HG03460 (cell line): ENCODE data around the gene PCDH9.
A peak's percentile ranks its signal among the peaks of the same experiment; 100 is the strongest.

Source experiments
- ATAC-seq: cut with Tn5 transposase; IDR thresholded peaks from one replicate; pipeline ENCODE4 v1.9.1; 2021; ENCODE audit not compliant: unreplicated experiment

Gene PCDH9, protein sequence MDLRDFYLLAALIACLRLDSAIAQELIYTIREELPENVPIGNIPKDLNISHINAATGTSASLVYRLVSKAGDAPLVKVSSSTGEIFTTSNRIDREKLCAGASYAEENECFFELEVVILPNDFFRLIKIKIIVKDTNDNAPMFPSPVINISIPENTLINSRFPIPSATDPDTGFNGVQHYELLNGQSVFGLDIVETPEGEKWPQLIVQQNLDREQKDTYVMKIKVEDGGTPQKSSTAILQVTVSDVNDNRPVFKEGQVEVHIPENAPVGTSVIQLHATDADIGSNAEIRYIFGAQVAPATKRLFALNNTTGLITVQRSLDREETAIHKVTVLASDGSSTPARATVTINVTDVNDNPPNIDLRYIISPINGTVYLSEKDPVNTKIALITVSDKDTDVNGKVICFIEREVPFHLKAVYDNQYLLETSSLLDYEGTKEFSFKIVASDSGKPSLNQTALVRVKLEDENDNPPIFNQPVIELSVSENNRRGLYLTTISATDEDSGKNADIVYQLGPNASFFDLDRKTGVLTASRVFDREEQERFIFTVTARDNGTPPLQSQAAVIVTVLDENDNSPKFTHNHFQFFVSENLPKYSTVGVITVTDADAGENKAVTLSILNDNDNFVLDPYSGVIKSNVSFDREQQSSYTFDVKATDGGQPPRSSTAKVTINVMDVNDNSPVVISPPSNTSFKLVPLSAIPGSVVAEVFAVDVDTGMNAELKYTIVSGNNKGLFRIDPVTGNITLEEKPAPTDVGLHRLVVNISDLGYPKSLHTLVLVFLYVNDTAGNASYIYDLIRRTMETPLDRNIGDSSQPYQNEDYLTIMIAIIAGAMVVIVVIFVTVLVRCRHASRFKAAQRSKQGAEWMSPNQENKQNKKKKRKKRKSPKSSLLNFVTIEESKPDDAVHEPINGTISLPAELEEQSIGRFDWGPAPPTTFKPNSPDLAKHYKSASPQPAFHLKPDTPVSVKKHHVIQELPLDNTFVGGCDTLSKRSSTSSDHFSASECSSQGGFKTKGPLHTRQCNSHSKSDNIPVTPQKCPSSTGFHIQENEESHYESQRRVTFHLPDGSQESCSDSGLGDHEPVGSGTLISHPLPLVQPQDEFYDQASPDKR (N-terminal part only)

DNA sequence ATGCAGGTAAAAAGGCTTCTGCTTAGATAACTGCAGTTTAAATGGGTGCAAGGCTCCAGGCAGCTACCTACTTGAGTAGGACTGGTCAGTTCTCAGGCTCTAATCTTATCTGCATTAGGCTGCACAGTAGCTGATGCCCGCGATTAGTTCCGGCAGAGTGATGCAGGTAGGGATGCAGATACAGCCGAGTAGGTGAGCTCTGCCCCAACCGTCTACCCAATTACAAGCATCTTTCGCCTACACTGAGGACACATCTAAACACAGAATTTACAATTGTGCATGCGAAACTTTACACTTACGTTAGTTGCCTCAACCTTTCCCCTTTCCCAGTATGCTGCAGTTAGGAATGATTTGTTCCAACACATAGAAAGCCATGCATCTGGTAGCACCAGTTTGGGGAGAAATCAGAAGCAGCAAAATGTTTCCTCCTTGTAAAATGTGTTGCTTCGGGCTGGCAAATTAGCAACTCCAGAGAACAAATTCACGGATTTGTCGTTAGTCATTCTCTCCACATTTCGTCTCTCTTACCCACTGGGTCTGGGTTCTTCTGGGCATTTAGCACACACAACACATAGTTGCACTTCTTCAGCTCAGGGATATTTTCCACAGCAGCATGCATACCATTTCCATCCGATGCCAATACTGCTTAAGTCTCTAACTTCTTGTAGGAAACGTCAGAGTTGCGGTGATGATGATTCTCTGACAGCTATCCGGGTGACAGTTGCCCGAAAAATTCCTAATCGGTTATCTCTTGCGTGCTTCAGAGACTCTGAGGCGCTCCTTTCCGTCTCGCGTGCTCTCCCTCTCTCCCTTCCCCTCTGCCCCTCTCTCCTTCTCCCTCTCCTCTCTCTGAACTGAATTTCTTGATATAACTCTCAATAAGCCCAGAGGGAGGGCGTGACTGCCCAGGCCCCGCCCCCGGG is at the start of gene PCDH9:
PCDH9 (minus strand) TSS at position 856 of the 923 bp plus-strand sequence. CDS start 1,896 bp downstream, outside the sequence.
- peak; percentile 6 for ATAC-seq

DNA sequence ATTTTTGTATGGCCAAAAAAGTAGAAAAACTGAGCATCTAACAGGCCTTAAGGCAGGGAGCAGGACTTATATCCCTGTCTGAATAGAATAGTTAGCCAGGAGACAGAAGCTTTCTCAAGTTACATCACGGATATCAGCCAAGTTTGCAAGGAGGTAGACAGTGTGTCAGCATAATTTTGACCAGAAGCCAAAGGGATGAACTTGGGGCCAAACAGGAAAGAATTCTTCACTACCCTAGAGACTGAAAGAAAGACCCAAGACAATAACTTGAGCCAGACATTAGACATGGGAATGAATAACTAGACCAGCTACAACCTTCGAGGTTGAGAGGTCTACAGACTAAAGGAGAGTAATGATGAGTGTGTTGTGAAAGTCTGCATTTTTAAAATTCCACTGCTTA is 48.1 kb upstream of the PCDH9 start:
- ATAC-seq: no peak

DNA sequence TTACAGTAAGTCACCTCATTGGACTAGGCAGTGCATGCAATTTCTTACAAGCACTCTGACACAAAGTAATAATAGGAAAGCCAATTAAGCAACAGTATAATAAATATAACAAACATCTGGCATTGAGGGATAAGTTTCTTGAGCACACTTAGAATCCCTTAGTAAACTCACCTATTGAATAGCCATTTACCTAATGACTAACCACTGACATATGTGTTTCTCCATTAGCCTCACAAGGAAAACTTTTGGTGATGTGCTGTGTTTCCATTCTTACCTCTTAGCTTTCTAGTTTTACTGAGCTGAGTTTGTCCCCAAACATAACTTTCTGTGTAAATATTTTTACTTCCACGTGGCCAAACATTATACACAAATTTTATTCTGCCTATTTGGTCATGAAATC is 47.4 kb upstream of the PCDH9 start:
- ATAC-seq: no peak

DNA sequence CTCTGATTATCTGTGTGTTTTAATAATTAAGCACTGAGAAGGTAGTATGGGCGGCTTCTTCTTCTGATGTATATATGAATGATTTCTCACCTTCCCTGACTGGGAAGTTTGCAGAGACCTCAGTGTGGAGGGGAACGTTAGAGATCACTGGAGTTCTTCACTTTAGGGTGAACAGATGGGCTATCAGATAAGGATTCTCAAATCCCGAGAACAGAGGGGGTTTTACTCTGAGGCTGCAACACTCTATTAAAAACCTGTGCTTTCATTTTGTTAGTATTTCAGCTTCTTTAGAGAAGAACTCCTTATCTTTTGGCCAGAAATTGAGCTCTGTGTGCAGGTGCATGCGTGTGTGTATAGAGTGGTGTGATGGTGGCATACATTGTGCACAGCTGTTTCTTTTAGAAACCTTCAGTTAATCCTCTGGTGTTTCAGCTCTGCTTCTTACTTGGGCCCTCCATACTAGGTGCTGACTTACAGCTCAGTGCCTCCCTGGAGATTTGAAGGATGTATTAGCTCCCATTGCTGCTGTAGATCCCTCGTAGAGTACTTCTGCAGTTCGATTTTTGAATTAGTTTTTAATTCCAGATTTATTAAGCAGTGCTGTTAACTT is 45.3 kb upstream of the PCDH9 start:
- ATAC-seq: no peak

DNA sequence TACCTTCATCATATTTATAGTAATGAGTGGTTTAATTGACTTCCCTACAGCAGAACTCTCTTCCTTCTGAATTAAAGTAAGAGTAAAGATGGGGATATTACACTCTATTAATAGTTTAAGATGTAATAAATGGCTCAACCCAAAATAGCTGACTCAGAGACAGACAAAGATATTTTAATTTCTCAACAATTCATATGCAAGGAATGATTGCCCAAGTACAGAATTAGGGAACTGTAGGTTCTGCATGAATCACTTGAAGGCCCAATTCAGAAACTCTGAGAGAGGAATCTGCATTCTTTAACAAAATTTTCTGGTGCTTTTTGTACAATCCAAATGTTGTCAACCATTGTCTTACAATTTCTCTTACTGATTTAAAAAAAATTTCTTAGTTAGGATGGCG is 42.9 kb upstream of the PCDH9 start:
- ATAC-seq: no peak

DNA sequence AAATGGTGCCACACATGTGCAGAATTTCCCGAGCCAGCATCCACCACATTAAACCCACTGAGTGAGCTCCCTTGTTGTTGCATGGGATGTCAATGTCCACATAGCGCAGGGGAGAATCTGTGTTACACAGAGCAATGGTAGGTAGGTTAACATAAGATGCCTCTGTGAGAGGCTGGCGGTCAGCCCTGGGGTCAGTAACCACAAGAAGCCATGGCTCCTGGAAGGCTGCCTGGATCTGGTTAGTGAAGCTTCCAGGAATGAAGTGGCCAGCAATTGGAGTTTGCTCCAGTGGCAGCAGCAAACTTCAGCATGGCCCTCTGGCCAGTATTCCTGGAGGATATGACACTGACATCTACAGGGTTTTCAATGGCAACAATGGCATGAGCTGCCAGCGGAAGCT is 37.0 kb upstream of the PCDH9 start:
- ATAC-seq: no peak

DNA sequence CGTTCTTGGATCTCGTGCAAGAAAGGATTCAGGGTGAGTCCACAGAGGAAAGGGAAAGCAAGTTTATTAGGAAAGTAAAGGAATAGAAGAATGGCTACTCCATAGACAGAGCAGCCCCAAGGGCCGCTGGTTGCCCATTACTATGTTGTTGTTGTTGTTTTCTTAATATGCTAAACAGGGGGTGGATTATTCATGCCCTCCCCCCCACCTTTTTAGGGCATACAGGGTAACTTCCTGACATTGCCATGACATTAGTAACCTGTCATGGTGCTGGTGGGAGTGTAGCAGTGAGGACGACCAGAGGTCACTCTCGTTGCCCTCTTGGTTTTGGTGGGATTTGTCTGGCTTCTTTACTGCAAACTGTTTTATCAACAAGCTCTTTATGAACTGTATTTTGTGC is 29.1 kb upstream of the PCDH9 start:
- no peak for ATAC-seq

DNA sequence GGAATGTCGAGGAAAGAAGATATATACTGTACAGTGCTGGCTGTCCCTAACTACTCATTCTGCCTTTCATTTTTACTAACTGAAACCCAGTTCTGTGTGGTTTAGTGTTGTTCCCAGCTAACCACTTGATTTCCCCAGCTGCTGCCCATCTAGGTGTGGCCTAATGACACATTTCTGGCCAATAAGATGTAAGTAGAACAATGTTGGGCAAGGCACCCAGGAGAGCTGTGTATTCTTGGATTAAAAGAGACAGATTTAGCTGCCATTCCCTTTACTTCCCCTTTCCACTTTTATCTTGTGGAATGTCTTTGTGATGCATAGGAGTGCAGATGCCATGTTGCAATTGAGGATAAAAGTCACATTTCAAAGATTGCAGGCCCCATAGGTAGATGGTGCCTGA is 28.3 kb upstream of the PCDH9 start:
- ATAC-seq: no peak

DNA sequence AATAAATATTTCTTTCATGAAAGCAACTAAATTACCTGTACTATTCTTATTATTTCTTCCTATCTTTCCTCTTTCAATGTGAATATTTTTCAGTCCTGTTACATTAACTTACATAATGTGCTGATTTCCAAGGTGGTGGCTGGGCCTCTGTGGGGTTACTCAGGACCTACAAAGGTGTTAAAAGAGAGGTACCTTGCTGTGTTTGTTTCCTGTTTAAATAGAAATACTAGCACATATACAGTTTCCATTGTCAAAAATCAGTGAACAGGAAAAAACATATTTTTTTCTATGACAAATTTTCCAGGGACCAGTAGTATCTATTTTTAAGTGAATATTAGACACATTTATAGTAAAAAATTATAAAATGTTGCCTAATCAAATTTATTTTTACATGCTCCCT is 8.7 kb upstream of the PCDH9 start:
- no peak for ATAC-seq

DNA sequence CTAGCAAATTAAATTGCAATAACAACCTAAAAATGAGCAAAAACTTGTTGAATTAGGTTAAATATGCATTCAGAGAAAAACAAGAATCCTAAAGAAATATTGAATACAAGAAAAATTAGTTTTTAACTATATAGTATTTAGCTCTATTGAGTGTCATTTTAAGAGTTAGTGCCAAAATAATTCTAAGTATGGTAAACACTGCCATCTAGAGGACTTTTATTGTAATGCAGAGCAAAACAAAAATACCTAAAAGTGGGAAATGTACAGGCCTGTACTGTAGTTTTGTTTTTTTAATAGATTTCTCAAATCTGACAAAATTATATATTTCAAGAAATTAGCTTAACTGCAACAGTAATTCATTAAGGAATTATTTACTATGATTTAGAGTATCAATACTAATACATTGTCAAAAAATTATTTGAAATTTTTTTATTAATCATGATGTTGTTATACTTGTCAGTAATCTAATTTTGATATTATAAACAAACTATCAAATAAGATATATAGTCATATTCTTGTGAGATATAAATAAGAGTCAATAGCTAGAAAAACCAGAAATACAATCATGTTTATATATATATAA is 8.2 kb upstream of the PCDH9 start:
- ATAC-seq: peak; percentile 79

DNA sequence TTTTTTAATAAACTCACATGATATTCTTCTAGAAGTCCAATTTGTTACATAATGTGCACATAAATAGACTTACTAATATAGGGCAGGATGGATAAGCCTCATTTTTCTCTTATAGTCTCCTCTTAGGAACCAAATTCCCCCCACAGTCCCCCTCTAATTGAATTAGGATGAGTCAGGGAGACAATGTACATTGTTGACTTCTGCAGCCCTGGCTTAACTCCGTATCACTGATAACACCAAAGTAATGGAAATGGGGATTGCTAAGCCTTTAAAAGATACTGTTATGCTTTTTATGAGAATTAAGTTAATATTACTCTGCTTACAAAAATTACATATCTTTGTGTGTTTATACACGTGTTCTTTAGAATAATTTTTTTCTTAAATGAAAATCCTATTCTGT is 5.1 kb upstream of the PCDH9 start:
- no peak for ATAC-seq

DNA sequence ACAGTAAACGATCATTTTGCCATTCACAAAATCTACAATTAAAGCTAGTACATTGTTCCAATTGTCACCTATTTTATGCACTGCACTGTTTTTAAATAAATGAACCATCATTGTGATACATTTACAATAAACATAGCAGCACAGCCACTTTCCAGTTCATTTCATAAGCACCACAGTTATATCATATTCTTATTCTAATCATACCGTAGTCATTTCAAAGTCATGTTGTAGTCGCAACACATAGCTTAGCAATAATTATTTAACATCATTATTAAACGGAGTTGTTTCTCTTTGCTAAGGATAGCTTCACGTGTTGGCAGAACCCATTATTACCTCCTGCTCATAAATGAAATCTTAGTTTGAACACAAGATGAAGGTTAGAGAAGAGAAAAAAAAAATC is 2.2 kb upstream of the PCDH9 start:
- ATAC-seq: no peak

DNA sequence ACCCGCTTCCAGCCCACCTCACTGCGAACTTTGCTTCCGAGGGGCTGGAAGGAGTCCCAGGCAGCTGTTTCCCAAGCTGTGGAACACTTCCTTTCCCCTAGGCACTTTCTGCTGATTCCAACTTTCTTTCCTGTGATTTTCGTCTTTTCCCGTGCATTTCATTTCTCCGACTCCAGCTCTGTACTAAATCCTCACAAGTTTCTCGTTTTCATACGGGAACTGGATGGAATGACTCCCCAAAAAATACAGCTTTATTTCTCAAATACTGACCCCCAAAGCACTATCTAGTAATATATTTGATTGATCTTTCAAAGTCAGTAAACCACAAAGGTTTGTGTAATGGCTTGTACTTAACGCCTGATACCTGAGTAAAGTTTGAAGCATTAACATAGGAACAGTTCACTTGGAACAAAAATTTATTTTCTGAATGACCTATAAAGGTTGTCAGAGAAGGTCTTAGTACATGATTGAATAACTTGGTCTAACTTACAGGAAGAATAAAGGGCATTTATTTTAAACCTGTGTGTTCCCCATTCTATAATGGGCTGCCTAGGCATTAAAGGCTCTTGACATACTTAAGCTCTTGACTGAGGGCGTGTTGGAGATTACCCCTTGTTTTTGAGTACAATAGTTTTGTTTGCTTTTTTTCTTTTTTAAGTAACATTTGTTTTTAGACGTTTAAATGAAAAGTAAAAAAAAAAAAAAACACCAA is 1.3 kb upstream of the PCDH9 start:
- no peak for ATAC-seq

DNA sequence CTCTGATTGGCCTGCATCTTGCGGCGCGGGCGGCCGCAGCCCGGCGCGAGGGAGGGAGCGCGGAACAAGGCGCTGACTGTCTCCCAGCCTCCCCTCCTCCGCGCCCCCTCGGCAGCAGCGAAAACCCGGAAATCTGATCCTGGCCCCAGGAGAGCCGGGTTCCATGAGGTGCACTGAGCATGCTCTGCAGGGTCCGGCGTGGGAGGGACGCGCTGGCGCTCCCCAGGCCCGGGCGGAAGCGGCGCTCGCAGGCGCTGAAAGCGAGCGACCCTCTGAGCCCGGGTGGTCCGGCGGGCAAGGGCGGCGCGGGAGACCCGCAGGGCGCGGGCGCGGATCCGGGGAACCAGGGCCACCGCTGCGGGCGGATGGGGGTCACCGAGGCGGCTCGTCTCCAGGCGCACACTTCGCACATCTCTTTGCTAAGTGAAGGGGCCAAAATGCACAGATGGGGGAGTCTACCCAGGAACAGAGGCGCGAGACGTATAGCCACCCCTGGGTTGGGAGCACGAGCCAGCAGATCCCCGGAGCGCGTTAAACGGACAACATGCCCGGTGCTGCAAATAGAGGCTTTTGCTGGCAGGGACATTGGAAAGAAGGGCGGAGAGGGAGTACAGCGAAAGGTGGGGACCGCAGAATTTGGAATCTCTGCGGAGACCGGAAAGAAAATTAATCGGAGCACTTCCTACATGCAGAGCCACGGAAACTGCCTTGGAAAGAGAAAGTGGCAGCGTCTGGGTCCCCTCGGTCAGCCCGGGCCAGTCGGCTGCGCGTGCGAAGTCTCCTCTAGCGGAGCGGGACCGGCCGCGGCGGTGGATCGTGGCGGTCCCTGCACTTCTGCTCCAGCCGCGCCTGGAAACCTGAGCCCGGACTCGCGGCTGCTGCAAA is 510 bp upstream of the PCDH9 start:
- ATAC-seq: peak; percentile 98

DNA sequence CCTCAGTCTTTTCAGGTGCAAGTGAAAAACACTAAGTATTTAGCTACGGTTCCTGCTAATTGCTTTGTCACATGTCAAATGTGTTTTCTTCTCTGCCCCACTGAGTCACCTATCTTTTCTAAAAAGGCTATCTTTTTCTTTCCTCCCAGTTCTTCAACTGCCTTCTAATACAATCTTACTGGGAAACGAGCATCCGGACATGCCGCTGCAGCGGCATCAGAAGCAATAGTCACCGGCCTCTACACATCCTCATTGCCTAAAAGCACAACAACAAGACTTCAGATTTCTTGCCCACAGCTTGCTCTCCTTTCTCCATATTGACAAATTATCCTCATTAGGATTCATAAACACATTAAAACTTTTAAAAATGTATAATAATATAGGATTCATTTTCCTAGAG is 1.2 kb downstream of the PCDH9 start:
- ATAC-seq: no peak

DNA sequence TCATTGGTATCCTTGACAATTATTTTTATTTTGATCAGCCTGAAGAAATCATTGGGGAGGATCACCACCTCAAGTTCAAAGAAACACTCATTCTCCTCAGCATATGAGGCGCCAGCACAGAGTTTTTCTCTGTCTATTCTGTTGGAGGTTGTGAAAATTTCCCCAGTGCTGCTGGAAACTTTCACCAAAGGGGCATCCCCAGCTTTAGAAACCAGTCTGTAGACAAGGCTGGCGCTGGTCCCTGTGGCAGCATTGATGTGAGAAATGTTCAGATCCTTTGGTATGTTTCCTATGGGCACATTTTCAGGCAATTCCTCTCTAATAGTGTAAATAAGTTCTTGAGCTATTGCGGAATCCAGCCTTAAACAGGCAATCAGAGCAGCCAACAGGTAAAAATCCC is 2.1 kb downstream of the PCDH9 start:
- ATAC-seq: no peak

DNA sequence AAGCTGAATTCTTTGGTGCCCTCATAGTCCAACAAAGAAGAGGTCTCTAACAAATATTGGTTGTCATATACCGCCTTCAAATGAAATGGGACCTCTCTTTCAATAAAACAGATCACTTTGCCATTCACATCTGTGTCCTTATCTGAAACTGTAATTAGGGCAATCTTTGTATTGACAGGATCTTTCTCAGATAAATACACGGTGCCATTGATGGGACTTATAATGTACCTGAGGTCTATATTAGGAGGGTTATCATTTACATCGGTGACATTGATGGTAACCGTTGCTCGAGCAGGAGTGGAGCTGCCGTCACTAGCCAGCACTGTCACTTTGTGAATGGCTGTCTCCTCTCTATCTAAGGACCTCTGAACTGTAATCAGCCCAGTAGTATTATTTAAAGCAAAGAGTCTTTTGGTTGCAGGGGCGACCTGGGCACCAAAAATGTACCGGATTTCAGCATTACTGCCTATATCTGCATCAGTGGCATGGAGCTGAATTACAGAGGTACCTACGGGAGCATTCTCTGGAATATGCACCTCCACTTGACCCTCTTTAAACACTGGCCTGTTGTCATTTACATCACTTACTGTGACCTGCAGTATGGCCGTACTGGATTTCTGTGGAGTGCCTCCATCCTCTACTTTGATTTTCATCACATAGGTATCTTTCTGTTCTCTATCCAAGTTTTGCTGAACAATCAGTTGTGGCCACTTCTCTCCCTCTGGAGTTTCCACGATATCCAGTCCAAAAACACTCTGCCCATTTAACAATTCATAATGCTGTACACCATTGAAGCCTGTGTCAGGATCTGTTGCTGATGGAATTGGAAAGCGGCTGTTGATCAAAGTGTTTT is 2.8 kb downstream of the PCDH9 start:
- ATAC-seq: no peak
